ENCODE measurements around the gene PGF.

Gene PGF

GRCh38 chr14:74963705-74964271, 8.4 kb upstream of the PGF start:
- H3K4me3 ChIP-seq (ENCODE audit: low read length) = no peak overlapping the region
- no peak overlapping the region for H4K5ac ChIP-seq (ENCODE audit: low read length)
- no peak overlapping the region for H3K27ac ChIP-seq (ENCODE audit: low read depth, low read length)
- no peaks in the 10 kb centered on the region for H3K79me2 ChIP-seq (ENCODE audit: control insufficient read depth, insufficient read depth, low read length)
- no peaks in the 10 kb centered on the region for H3K36me3 ChIP-seq (ENCODE audit: control insufficient read depth, insufficient read depth, low read length)
- no peak overlapping the region for H3K18ac ChIP-seq (ENCODE audit: low read length)
- H2BK120ac ChIP-seq (ENCODE audit: low read depth, low read length) = no peak overlapping the region
- no CpG with 5 or more reads among the region's 9 CpGs for whole genome bisulfite sequencing (ENCODE audit: extremely low coverage, insufficient coverage, low lambda C conversion rate)
- no peak overlapping the region for H4K8ac ChIP-seq (ENCODE audit: low read depth, low read length)
- no peak overlapping the region for H2BK15ac ChIP-seq (replicated peaks; ENCODE audit: low read depth)
- H3K4me1 ChIP-seq (ENCODE audit: control insufficient read depth, low read depth, low read length) = no peaks in the 10 kb centered on the region
- H3K4me2 ChIP-seq (ENCODE audit: low read length) = no peak overlapping the region
- no peaks in the 10 kb centered on the region for H3K27me3 ChIP-seq (ENCODE audit: insufficient read depth, low read length, poor library complexity)
- H2AK5ac ChIP-seq (ENCODE audit: low read length) = no peak overlapping the region
- H3K23ac ChIP-seq (ENCODE audit: low read length) = no peak overlapping the region
- no peaks in the 10 kb centered on the region for H3K79me1 ChIP-seq (ENCODE audit: low read length)
- DNase-seq = no peak
- H2BK5ac ChIP-seq (ENCODE audit: low read length) = no peak overlapping the region
- no peak overlapping the region for H3K56ac ChIP-seq (ENCODE audit: low read length)
- no peak overlapping the region for H3K9ac ChIP-seq (ENCODE audit: low read length)
- no peak overlapping the region for H3K4ac ChIP-seq (ENCODE audit: low read depth, low read length)

DNA sequence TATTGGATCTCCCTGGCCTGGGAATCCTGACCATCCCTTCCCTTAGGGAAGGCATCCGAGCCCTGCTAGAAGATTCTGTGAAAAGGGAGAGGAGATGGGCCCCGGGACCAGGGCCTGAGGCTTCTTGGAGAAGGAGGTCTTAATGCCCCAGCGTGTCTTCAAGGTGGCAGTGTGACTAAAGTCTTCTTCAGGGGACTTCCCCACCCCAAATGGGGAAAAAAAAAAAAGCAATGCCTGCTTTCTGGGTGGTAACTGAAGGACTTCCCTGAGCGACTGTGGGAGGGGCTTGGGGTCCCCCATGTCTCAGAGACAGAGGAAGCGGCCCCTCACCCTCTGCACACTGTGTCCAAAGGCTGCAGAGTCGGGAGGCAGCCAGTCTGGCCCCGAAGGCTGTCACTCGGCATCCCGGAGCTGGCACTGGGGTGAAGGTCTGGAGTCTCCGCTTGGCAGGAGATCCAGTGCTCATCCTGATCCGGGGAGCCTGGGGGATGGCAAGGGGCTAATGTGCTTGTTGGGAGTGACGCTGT, 7.8 kb upstream of the PGF start:
- no peak overlapping the region for H2BK120ac ChIP-seq (ENCODE audit: low read depth, low read length)
- no peak overlapping the region for H3K4me2 ChIP-seq (ENCODE audit: low read length)
- H3K79me2 ChIP-seq (ENCODE audit: control insufficient read depth, insufficient read depth, low read length) = no peaks in the 10 kb centered on the region
- H3K36me3 ChIP-seq (ENCODE audit: control insufficient read depth, insufficient read depth, low read length) = no peaks in the 10 kb centered on the region
- H2BK5ac ChIP-seq (ENCODE audit: low read length) = no peak overlapping the region
- no peaks in the 10 kb centered on the region for H3K27me3 ChIP-seq (ENCODE audit: insufficient read depth, low read length, poor library complexity)
- no peak for DNase-seq
- no peaks in the 10 kb centered on the region for H3K79me1 ChIP-seq (ENCODE audit: low read length)
- H3K23ac ChIP-seq (ENCODE audit: low read length) = no peak overlapping the region
- H4K5ac ChIP-seq (ENCODE audit: low read length) = no peak overlapping the region
- no peak overlapping the region for H3K18ac ChIP-seq (ENCODE audit: low read length)
- H2BK15ac ChIP-seq (replicated peaks; ENCODE audit: low read depth) = no peak overlapping the region
- H3K4me3 ChIP-seq (ENCODE audit: low read length) = no peak overlapping the region
- no peak overlapping the region for H3K9ac ChIP-seq (ENCODE audit: low read length)
- H4K8ac ChIP-seq (ENCODE audit: low read depth, low read length) = no peak overlapping the region
- no peak overlapping the region for H3K4ac ChIP-seq (ENCODE audit: low read depth, low read length)
- H3K27ac ChIP-seq (ENCODE audit: low read depth, low read length) = no peak overlapping the region
- H3K4me1 ChIP-seq (ENCODE audit: control insufficient read depth, low read depth, low read length) = no peaks in the 10 kb centered on the region
- WGBS (ENCODE audit: extremely low coverage, insufficient coverage, low lambda C conversion rate) = no CpG with 5 or more reads among the region's 12 CpGs
- no peak overlapping the region for H3K56ac ChIP-seq (ENCODE audit: low read length)
- no peak overlapping the region for H2AK5ac ChIP-seq (ENCODE audit: low read length)

GRCh38 chr14:74962493-74962892, 7.1 kb upstream of the PGF start:
- no peak overlapping the region for H2BK120ac ChIP-seq (ENCODE audit: low read depth, low read length)
- H3K36me3 ChIP-seq (ENCODE audit: control insufficient read depth, insufficient read depth, low read length) = no peaks in the 10 kb centered on the region
- H3K79me2 ChIP-seq (ENCODE audit: control insufficient read depth, insufficient read depth, low read length) = no peaks in the 10 kb centered on the region
- H3K4ac ChIP-seq (ENCODE audit: low read depth, low read length) = no peak overlapping the region
- H3K27ac ChIP-seq (ENCODE audit: low read depth, low read length) = no peak overlapping the region
- no peak overlapping the region for H2BK5ac ChIP-seq (ENCODE audit: low read length)
- no peak overlapping the region for H4K8ac ChIP-seq (ENCODE audit: low read depth, low read length)
- DNase-seq = no peak
- no peak overlapping the region for H2AK5ac ChIP-seq (ENCODE audit: low read length)
- H3K23ac ChIP-seq (ENCODE audit: low read length) = no peak overlapping the region
- H3K18ac ChIP-seq (ENCODE audit: low read length) = no peak overlapping the region
- WGBS (ENCODE audit: extremely low coverage, insufficient coverage, low lambda C conversion rate) = no CpG with 5 or more reads among the region's 8 CpGs
- H3K4me1 ChIP-seq (ENCODE audit: control insufficient read depth, low read depth, low read length) = no peaks in the 10 kb centered on the region
- no peak overlapping the region for H3K4me2 ChIP-seq (ENCODE audit: low read length)
- no peak overlapping the region for H3K9ac ChIP-seq (ENCODE audit: low read length)
- no peaks in the 10 kb centered on the region for H3K27me3 ChIP-seq (ENCODE audit: insufficient read depth, low read length, poor library complexity)
- no peak overlapping the region for H2BK15ac ChIP-seq (replicated peaks; ENCODE audit: low read depth)
- H3K4me3 ChIP-seq (ENCODE audit: low read length) = no peak overlapping the region
- H3K79me1 ChIP-seq (ENCODE audit: low read length) = no peaks in the 10 kb centered on the region
- H4K5ac ChIP-seq (ENCODE audit: low read length) = no peak overlapping the region
- H3K56ac ChIP-seq (ENCODE audit: low read length) = no peak overlapping the region

DNA sequence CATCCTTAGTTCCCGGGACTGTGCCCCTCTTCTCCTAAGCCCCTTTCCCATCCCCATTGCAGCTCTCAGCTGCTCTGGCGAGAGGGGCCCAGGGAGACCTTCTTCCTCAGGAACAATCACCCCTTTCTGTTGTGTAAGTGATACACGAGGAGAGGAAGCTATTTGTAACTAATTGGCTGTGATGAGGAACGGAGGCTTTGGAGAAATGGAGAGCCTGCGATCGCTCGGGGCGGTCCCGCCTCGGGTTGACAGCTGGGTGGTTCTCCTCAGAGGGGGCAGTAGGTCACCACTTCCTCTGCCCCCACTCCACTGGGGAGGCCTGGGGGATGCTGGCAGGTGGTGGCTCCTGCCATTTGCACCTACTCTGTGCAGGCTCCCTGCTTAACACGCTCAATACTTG, 6.6 kb upstream of the PGF start:
- Histone ChIP-seq H2BK120ac (ENCODE audit: low read depth, low read length) (no peak overlapping the region), H3K27ac (ENCODE audit: low read depth, low read length) (no peak overlapping the region), H4K5ac (ENCODE audit: low read length) (no peak overlapping the region), H3K18ac (ENCODE audit: low read length) (no peak overlapping the region), H3K4me3 (ENCODE audit: low read length) (no peak overlapping the region), H3K4me1 (ENCODE audit: control insufficient read depth, low read depth, low read length) (no peaks in the 10 kb centered on the region), H2AK5ac (ENCODE audit: low read length) (no peak overlapping the region), H3K79me1 (ENCODE audit: low read length) (no peaks in the 10 kb centered on the region), H3K4me2 (ENCODE audit: low read length) (no peak overlapping the region), H2BK5ac (ENCODE audit: low read length) (no peak overlapping the region), H3K9ac (ENCODE audit: low read length) (no peak overlapping the region), H3K36me3 (ENCODE audit: control insufficient read depth, insufficient read depth, low read length) (no peaks in the 10 kb centered on the region), H3K27me3 (ENCODE audit: insufficient read depth, low read length, poor library complexity) (no peaks in the 10 kb centered on the region), H3K4ac (ENCODE audit: low read depth, low read length) (no peak overlapping the region), H3K79me2 (ENCODE audit: control insufficient read depth, insufficient read depth, low read length) (no peaks in the 10 kb centered on the region), H3K56ac (ENCODE audit: low read length) (no peak overlapping the region), H2BK15ac (replicated peaks; ENCODE audit: low read depth) (no peak overlapping the region), H4K8ac (ENCODE audit: low read depth, low read length) (no peak overlapping the region), H3K23ac (ENCODE audit: low read length) (no peak overlapping the region)
- no peak for DNase-seq
- no CpG with 5 or more reads among the region's 11 CpGs for WGBS (ENCODE audit: extremely low coverage, insufficient coverage, low lambda C conversion rate)

DNA sequence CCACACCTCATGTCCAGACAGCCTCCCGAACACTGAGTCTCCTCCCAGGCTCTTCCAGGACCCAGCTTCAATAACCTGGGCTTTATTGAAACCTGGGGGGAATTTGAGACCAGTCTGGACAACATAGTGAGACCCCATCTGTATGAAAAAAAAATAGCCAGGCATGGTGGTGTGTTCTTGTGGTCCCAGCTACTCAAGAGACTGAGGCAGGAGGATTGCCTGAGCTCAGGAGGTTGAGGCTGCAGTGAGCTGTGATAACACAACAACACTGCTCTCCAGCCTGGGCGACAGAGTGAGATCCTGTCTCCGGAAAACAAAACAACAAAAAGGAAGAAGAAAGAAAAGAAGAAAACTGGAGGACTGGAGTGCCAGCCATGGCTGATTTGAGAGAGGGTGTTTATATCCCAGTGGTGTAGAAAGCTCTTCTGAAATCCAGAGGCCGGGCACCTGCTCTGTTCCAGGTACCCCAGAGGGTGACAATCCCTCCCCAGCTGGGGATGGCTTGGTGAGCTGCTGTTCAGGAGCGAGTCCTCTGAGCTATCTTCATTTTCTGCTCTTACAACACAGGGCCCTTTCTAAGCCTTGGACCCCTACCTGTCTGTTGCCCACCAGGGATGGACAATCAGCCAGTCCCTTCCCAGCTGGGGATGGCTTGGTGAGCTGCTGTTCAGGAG, 6.0 kb upstream of the PGF start:
- no peak overlapping the region for H2BK15ac ChIP-seq (replicated peaks; ENCODE audit: low read depth)
- H2AK5ac ChIP-seq (ENCODE audit: low read length) = no peak overlapping the region
- no peak overlapping the region for H3K23ac ChIP-seq (ENCODE audit: low read length)
- no peaks in the 10 kb centered on the region for H3K79me1 ChIP-seq (ENCODE audit: low read length)
- no peaks in the 10 kb centered on the region for H3K79me2 ChIP-seq (ENCODE audit: control insufficient read depth, insufficient read depth, low read length)
- H3K18ac ChIP-seq (ENCODE audit: low read length) = no peak overlapping the region
- no peak overlapping the region for H4K5ac ChIP-seq (ENCODE audit: low read length)
- H2BK120ac ChIP-seq (ENCODE audit: low read depth, low read length) = no peak overlapping the region
- H3K4ac ChIP-seq (ENCODE audit: low read depth, low read length) = no peak overlapping the region
- H3K56ac ChIP-seq (ENCODE audit: low read length) = no peak overlapping the region
- no peak overlapping the region for H3K9ac ChIP-seq (ENCODE audit: low read length)
- no peaks in the 10 kb centered on the region for H3K27me3 ChIP-seq (ENCODE audit: insufficient read depth, low read length, poor library complexity)
- no peak overlapping the region for H4K8ac ChIP-seq (ENCODE audit: low read depth, low read length)
- H3K4me1 ChIP-seq (ENCODE audit: control insufficient read depth, low read depth, low read length) = no peaks in the 10 kb centered on the region
- no peak overlapping the region for H3K27ac ChIP-seq (ENCODE audit: low read depth, low read length)
- WGBS (ENCODE audit: extremely low coverage, insufficient coverage, low lambda C conversion rate) = no CpG with 5 or more reads among the region's 5 CpGs
- no peaks in the 10 kb centered on the region for H3K36me3 ChIP-seq (ENCODE audit: control insufficient read depth, insufficient read depth, low read length)
- no peak overlapping the region for H2BK5ac ChIP-seq (ENCODE audit: low read length)
- H3K4me3 ChIP-seq (ENCODE audit: low read length) = no peak overlapping the region
- no peak for DNase-seq
- H3K4me2 ChIP-seq (ENCODE audit: low read length) = no peak overlapping the region

GRCh38 chr14:74960736-74961135, 5.3 kb upstream of the PGF start:
- H3K23ac ChIP-seq (ENCODE audit: low read length) = no peak overlapping the region
- no peak for DNase-seq
- no peak overlapping the region for H3K4me2 ChIP-seq (ENCODE audit: low read length)
- H3K36me3 ChIP-seq (ENCODE audit: control insufficient read depth, insufficient read depth, low read length) = no peaks in the 10 kb centered on the region
- H3K4me3 ChIP-seq (ENCODE audit: low read length) = no peak overlapping the region
- H4K8ac ChIP-seq (ENCODE audit: low read depth, low read length) = no peak overlapping the region
- H3K9ac ChIP-seq (ENCODE audit: low read length) = no peak overlapping the region
- H2BK120ac ChIP-seq (ENCODE audit: low read depth, low read length) = no peak overlapping the region
- no peaks in the 10 kb centered on the region for H3K27me3 ChIP-seq (ENCODE audit: insufficient read depth, low read length, poor library complexity)
- no peak overlapping the region for H3K4ac ChIP-seq (ENCODE audit: low read depth, low read length)
- no peak overlapping the region for H3K27ac ChIP-seq (ENCODE audit: low read depth, low read length)
- H3K56ac ChIP-seq (ENCODE audit: low read length) = no peak overlapping the region
- H3K79me2 ChIP-seq (ENCODE audit: control insufficient read depth, insufficient read depth, low read length) = no peaks in the 10 kb centered on the region
- H2BK15ac ChIP-seq (replicated peaks; ENCODE audit: low read depth) = no peak overlapping the region
- no peak overlapping the region for H3K18ac ChIP-seq (ENCODE audit: low read length)
- H2BK5ac ChIP-seq (ENCODE audit: low read length) = no peak overlapping the region
- H2AK5ac ChIP-seq (ENCODE audit: low read length) = no peak overlapping the region
- no peak overlapping the region for H4K5ac ChIP-seq (ENCODE audit: low read length)
- no CpG with 5 or more reads among the region's 4 CpGs for WGBS (ENCODE audit: extremely low coverage, insufficient coverage, low lambda C conversion rate)
- no peaks in the 10 kb centered on the region for H3K79me1 ChIP-seq (ENCODE audit: low read length)
- H3K4me1 ChIP-seq (ENCODE audit: control insufficient read depth, low read depth, low read length) = no peaks in the 10 kb centered on the region

All from mesendoderm (in vitro differentiated cells).